SK-N-MC (cell line): Measurements from ENCODE around the gene HPCAL4.

Experiments
- FOXP2 ChIP-seq: optimal IDR thresholded peaks from 2 replicates; pipeline ENCODE3; 2011; ENCODE audit warnings: mild to moderate bottlenecking, moderate library complexity; ENCODE audit not compliant: insufficient read depth; ENCODE audit errors: extremely low read length, control extremely low read depth
- POLR2AphosphoS5 ChIP-seq: IDR thresholded peaks from 2 replicates; pipeline ENCODE4 v1.6.1; 2012; ENCODE audit warnings: mild to moderate bottlenecking, low read depth, low read length, borderline replicate concordance

- TF ChIP-seq FOXP2, result no peak
- peak; percentile 90 for TF ChIP-seq POLR2AphosphoS5
Observed at GRCh38 chr1:39738622-39739366, 47.6 kb upstream of the HPCAL4 start, which contains the start of gene PPIE.
